NCI-H1092 (cell line): ENCODE data around the gene WIPF1.

Experiments used
- DNase-seq: peaks from one replicate; lab custom pipeline; 2025; lab: John Stamatoyannopoulos, UW

The WIPF1 gene

GRCh38 chr2:174595116-174595809 is 2.3 kb downstream of the WIPF1 start:
- DNase-seq: no peak

DNA sequence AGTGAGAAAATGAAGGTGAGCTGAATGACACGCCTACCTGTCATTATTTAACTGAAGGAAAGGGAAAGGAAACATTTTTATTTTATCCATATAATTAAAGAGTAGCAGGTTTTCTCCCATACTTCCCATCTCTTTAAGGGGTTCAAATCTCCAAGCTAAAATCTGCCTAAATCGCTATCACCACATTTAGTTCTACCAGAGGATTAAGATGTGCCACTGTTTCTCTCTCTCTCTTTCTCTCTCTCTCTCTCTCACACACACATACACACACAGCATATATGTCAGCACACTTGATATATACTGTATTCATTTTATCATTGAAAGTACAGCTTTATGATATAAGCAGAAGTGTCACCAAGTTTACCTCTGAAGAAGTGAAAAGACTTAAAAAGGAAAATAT is 3.1 kb downstream of the WIPF1 start:
- DNase-seq: no peak

DNA sequence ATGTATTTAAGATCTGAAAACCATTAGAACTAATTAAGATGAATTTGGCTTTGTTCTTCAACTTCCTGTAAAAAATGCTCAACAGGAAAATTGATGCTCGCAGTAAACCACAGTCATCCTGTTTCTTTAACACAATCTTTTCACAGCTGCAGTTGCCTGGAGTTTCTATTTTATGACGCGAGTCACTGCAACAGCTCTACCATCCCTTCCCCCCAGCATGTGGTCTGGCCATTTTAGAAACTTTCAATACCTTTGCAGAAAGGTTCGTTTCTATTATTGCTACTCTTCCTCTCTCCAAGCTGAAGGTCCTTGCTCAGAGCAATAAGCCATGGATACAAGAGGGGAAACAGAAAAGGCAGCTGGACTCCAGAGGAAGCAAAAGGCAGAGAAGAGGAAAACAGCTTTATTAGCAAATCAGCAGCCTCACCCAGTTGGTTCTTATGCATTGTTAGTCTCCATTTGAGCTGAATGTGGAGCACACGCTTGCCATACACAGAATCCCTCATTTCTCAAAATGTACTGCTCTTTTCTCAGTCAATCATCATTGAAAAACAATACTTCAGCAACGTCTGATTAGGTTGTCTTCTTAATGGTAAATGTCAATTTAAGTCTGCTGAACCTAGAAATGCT is 3.9 kb downstream of the WIPF1 start:
- no peak for DNase-seq

GRCh38 chr2:174593041-174593440 is 4.6 kb downstream of the WIPF1 start:
- DNase-seq: no peak

GRCh38 chr2:174591740-174592139 is 5.9 kb downstream of the WIPF1 start:
- DNase-seq: no peak

GRCh38 chr2:174590928-174591648 is 6.5 kb downstream of the WIPF1 start:
- DNase-seq: no peak

GRCh38 chr2:174590346-174590745 is 7.3 kb downstream of the WIPF1 start:
- no peak for DNase-seq

DNA sequence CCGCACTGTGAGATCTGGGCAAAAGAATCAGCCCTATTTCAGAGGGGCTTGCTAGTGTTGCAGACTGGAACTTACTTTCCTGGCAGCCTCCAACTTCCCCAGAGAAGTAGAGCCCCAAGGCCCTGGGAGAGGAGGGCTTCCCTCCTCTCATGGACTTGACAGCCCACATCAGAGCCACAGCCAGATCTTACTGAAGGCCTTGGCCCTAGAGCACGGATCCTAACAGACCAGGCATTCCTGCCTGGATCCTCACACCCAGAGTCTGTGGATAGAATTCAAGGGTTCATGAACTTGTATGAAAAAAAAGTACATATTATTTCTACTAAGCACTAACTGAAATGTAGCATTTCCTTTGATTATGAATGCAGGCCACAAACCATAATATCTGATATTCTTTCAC is 8.3 kb downstream of the WIPF1 start:
- DNase-seq: no peak

DNA sequence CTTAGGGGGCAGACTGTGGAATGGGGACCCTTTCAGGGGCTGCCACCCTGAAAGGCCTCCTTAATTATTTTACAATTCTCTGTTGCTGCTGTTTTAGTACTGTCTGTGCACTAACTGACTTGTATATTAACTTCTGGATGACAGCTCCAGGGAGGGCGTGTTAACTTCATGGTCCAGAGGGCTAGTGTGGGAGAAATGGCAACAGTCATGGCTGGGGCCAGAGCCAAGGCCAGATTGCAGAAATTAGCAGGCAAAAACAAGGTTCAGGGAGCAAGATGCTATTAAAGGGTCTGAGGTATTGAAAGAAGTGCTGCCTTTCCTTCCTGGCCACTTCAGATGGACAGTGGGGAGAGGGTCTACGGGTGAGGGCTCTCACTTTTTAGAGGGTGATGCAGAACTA is 9.1 kb downstream of the WIPF1 start:
- DNase-seq: no peak

DNA sequence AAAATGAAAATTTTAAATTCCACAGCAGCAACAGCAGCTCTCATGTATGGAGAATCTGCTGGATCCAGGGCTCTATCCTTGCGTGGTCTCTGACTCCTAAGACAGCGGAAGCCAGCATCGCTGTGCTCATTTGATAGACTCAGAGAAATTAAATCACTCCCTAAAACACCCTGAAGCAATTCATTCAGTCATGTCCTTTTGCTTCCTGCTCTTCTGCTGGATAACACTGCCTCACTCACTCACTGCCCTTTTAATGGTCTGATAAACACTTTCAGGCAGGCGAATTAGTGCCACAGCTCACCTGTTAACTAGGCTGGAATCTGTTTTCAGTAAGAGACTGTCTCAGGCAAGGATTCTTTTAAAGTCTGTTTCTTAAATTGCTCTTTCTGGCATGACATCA is 10.0 kb downstream of the WIPF1 start:
- no peak for DNase-seq

DNA sequence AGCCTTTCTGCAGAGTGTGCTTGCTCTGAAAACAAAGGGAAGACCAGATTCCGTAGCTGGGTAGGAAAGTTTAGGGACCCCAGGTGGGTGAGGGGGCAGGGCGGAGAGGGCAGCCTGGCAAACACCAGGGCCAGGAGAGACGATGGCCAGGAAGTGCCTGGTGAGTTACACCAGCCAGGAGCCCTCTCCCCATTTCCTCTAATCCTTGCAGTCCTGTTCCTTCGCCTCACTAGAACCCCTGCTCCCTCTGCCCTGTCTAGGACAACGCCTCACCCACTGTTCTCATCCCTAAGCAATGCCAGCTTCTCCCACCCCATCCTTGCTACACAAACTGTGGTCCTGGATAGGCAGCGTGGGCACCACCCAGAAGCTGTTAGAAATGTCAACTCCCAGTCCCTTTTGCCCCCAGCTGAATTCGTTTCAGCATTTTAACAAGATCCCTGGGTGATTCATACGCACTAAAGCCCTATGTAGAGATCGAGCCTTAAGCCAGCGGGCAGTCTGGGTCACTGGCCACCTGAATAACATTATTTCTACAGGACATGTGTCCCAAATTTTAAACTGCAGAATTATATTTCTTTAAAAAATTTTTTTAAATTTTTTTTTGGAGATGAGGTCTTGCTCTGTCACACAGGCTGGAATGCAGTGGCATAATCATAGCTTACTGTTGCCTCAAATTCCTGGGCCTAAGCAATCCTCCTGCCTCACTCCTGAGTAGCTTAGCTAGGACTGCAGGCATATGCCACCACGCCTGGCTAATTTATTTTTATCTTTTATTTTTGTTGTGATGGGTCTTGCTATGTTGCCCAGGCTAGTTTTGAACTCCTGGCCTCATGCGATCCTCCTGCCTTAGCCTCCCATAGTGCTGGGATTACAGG is 10.9 kb downstream of the WIPF1 start:
- no peak for DNase-seq

DNA sequence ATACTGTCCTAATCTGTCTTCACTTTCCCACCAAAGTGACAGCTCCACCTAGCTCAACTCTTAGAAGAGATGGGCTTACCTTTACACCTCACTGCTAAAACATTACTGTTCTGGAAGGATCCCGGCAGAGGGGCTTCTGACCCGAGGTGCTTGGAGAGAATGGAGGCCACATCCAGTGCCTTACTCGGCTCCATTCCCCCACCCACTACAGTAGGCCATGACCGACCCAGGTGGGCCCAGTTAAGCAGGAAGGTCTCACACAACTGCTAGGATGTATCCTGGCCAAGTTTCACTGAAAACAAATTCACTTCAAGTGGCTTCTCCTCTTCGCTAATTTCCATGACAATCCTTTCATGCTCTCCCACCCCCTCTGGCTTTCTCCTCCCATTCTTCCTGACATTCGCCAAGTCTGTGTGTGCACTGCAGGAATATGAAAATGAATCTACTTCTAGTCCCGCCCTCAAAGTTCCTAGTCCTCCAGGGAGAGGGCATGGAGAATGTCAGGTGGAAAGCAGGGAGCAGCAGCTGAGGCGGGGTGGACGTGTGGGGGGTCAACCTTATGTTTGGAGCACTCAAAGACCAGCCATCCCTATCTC is 11.8 kb downstream of the WIPF1 start:
- DNase-seq: no peak

DNA sequence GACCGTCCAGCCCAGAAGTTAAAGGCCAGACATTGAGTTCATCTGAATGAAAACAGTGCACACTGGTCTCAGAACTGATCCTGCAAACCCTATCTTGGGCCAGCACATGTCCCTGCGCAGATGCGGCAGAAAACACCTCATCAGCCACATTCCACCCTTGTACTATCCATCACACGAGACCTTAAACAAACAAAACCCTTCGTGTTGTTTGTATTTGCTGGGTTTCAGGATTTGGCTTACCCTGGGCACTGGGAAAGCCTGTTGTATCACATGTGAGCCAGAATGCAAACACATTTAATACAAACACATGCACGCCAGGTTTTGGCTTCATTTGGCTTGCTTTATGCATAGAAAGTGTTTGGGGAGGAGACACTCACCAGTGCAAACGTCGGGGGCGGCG is 12.5 kb downstream of the WIPF1 start:
- peak; percentile 20 for DNase-seq

DNA sequence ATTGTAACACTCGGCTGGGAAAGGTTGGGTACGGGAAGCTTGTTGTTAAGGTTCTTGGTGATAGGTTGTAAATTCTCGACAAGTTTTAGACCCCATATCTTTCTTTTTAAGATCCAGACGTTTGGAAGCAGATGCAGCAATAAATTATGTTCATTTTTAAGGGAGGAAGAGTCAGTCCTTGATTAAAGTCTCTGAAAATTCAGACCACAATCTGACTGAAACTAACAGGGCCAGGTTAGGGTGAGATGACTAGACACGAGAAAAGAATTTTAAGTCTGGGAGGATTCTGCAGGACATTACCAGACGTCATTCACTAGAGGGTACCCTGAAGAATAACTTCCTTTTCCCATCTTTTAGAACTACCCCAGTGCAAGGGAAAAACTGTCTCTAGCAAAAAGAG is 16.1 kb downstream of the WIPF1 start:
- no peak for DNase-seq

GRCh38 chr2:174580951-174581350 is 16.7 kb downstream of the WIPF1 start:
- DNase-seq: no peak

DNA sequence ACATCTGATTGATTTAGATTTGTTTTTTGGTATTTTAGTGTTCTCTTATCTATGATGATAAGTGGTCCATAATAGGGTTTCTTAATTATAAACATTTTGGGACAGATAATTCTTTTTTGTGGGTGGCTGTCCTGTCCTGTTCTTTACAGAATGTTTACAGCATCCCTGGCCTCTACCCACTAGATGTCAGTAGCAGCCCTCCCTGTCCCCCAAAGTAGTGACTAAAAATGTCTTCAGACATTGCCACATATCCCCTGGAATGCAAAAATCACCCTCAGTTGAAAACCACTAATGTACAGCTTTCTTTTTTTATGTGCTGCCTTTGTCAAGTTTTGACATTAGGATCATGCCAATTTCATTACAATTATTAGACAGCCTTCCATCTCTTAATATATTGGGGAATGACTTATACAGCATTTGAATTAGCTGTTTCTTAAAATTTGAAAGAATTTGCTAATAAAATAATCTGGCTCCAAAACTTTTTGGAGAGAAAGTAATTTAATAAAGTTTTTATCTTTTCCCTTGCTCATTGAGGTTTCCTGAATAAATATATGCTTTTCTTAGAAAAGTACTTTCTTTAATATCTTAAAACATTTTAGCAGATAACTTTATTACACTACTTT is 19.5 kb downstream of the WIPF1 start:
- DNase-seq: no peak

- no peak for DNase-seq
These were observed 22.4 kb downstream of the WIPF1 start for GRCh38 chr2:174575124-174575776.

- DNase-seq: peak; percentile 13
These were observed 22.9 kb downstream of the WIPF1 start for GRCh38 chr2:174574657-174575056.

GRCh38 chr2:174573621-174574081 is 24.0 kb downstream of the WIPF1 start:
- no peak for DNase-seq

DNA sequence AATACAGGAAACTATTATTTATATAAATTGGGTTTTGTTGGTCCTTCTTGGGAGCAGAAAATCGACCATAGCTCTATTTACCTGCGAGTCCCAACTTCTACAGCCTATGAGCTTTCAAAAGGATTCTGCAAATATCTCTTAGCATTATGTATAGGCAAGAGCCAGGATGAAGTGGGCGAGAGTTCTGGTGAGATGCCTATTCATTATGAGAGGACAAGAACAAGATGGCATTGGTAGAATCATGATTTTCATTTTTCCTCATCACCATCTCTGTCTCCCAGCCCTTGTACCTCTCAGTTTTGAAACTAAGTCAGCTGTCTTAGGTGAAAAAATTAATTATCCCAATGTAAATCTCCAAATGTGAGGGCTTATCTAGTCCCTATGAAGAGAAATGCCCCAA is 25.0 kb downstream of the WIPF1 start:
- no peak for DNase-seq
